GM12864 (cell line): ENCODE results near the gene SYNGR4.

ENCODE experiments used
- DNase-seq: peaks from one replicate; pipeline ENCODE4 v3.0.0-alpha.2; 2011; ENCODE audit warnings: low read depth
- H3K4me3 ChIP-seq: 2 replicates; pipeline ENCODE4 v1.5.1; 2011; ENCODE audit warnings: mild to moderate bottlenecking, low read depth, low read length, control low read depth
- TF ChIP-seq, protein P1 (sequence below): IDR thresholded peaks from 2 replicates; pipeline ENCODE4 v1.5.1; 2011; ENCODE audit warnings: low read depth, mild to moderate bottlenecking, moderate library complexity, low read length, control low read depth, inconsistent platforms; ENCODE audit errors: missing control alignments

The SYNGR4 gene

DNA sequence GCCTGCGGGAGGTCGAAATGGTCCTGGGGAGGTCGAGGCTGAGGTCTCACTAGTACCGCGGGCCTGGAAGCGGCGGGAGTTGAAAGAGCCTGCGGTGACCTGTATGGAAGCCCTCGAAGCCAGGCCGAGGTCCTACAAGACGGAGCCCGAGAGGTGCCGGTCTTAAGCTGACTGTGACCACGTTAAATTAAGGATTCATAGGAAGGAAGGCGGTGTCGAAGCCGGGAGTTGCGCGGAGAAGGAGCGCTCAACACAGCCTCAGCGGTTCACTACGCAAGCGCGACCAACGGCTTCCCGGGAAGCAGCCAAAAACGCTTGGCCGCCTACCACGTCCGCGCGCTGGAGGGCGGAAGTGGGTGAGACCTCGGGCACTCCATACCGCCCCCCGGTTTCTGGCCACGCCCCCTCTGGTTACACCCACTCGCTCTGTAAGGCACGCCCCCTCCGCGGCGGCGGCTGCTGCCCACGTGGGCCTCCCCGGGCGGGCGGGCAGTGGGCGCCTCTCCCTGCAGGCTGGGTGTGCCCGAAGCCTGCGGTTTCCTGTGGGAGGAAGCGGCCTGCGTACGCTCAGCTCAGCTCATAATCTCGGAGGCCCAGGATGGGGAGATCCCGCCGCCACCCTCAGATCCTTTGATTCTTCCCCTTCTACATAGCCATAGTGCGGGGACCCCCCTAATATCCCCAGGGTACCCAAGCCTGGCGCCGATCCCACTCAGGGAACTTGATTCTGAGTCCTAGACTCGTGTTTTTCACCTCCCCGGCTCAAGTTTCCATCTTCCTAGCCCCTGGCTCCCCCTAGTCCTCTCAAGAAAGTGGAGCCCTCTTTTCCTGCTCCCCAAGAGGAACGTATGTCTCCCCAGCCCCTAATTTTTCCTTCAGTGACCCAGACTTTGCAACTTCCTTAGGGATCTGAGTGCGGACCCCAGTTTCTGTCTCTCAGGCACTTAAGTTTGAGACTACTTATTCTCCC is 42.3 kb upstream of the SYNGR4 start:
- peak overlapping the region; percentile 69 for H3K4me3 ChIP-seq
- TF ChIP-seq, protein P1, sequence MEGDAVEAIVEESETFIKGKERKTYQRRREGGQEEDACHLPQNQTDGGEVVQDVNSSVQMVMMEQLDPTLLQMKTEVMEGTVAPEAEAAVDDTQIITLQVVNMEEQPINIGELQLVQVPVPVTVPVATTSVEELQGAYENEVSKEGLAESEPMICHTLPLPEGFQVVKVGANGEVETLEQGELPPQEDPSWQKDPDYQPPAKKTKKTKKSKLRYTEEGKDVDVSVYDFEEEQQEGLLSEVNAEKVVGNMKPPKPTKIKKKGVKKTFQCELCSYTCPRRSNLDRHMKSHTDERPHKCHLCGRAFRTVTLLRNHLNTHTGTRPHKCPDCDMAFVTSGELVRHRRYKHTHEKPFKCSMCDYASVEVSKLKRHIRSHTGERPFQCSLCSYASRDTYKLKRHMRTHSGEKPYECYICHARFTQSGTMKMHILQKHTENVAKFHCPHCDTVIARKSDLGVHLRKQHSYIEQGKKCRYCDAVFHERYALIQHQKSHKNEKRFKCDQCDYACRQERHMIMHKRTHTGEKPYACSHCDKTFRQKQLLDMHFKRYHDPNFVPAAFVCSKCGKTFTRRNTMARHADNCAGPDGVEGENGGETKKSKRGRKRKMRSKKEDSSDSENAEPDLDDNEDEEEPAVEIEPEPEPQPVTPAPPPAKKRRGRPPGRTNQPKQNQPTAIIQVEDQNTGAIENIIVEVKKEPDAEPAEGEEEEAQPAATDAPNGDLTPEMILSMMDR: no peak
- peak; percentile 90 for DNase-seq

DNA sequence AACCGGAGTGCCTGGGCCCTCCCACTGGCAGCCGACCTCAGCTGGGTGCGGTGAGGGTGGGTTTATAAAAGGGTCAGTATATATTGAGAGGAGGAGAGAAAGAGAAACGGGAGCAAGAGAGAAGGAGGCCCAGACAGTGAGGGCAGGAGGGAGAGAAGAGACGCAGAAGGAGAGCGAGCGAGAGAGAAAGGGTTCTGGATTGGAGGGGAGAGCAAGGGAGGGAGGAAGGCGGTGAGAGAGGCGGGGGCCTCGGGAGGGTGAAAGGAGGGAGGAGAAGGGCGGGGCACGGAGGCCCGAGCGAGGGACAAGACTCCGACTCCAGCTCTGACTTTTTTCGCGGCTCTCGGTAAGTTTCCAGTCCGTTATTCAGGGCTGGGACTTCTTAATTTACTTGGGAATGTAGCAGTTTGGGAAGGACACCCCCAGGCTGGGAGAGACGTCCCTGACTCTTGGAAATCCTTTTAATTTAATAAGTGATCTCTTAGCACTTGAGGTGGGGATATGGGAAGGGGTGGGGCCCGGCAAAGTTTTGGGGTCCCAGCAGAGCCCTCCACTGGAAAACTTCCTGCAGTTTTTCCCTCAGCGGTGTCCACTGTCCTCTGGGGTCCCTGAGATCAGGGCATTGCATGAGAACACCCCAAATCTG is 38.8 kb upstream of the SYNGR4 start, which contains the start of gene EMP3:
EMP3 (plus strand) TSS at position 288 of the 646 bp plus-strand sequence. CDS start 1,293 bp downstream, outside the sequence.
- no peak for DNase-seq
- TF ChIP-seq, protein P1: no peak
- H3K4me3 ChIP-seq: peak within 1 kb of the TSS; percentile 71

DNA sequence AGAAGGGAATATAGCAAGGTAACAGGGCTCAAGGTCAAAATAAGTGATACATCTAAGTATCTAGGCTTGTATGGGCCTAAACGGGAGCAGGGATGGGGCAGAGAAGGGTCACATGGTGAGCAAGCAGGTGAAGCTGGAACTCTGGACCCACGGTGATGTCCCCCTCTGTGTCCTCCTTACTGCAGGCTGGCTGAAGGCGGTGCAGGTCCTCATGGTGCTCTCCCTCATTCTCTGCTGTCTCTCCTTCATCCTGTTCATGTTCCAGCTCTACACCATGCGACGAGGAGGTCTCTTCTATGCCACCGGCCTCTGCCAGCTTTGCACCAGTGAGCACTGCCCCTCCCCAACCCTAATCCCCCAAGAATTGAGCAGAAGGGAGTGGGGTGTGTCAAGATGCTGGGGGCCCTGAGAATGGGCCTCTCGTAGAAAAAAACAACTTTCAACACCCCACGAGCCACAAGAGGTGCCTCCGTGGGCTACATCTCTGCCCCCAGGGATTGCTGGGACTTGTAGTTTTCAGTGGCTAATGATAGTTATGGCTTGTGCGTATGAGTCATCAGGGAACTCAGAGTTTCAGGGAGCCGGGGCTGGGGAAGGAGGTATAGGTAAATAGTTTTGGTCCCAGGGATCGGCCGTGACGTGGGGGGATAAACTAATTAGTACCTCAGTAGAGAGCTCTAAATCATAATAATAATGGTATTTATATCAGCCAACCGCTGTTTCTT is 34.8 kb upstream of the SYNGR4 start:
- TF ChIP-seq, protein P1: no peak
- DNase-seq: no peak
- H3K4me3 ChIP-seq: peak overlapping the region; percentile 50

DNA sequence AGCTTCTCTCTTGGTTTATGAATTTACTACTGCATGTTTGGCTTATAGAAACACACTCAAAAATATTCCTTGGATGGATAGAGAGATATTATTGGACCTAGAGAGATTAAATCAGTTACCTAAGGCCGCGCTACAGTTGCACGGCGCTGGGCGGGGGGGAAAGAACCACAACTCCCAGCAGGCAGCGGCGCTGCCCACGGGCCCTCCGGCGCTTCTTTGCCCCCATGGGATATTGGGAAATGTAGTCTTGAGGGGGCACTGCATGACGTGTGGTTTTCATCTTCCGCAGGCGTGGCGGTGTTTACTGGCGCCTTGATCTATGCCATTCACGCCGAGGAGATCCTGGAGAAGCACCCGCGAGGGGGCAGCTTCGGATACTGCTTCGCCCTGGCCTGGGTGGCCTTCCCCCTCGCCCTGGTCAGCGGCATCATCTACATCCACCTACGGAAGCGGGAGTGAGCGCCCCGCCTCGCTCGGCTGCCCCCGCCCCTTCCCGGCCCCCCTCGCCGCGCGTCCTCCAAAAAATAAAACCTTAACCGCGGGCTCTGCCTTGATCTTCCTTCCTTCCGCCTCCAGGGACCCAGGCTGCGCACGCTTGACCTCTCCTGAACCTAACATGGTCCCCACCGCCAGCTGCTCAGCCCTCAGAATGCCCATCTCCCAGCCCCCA is 34.0 kb upstream of the SYNGR4 start:
- peak overlapping the region; percentile 50 for H3K4me3 ChIP-seq
- TF ChIP-seq, protein P1: no peak
- DNase-seq: peak; percentile 84

DNA sequence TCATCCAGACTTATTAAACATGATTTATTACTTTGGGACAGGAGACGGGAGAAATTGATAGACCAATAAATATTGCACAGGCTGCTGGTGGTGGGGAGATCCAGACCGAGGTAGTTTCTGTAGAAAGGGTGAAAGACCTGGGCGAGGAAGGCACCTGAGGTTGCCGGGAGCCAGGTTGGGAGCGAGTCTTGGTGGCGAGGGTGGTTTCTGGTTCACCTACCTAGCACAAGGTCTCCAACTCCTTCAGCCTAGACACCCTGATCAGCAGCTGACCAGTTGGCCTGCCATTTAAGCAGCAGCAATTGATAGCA is 31.9 kb upstream of the SYNGR4 start:
- no peak for DNase-seq
- H3K4me3 ChIP-seq: peak overlapping the region; percentile 88
- TF ChIP-seq, protein P1: no peak

DNA sequence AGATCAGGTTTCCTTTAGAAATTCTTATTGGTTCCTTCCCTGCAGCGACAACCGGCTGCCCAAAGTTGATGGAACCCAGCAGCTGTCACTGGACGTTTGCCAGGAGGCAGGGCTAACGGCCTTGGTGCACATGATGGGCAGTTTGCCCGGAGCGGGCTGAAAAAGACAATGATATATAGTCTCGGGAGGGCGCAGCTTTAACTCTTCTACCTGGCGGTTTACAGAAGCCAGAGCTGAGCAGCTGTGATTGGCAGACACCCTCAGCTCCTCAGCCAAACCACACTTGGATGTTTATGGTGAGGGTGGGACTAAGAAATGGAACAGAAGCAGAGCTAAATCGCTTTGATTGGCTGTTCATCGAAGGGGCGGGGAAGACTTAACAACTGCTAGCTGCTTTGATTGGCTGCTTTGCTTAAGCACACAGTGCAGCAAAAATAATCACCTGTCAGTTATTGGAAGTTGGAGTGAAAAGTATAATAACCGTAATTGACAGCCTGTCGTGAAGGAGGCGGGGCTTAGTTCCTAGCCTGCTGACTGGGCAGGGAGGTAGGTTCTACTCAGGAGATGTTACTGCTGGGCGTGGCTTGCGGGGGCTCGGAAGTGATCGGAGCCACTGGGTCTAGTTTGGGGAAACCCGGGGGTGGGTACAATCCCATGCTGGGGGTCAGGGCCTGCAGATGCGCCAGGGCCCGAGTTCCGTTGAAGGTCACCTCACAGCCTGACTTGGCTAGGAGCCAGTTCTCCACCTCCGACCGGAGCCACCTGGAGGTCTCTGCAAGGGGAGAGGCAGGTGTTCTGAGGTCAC is 31.3 kb upstream of the SYNGR4 start:
- peak overlapping the region; percentile 88 for H3K4me3 ChIP-seq
- TF ChIP-seq, protein P1: no peak
- peak; percentile 100 for DNase-seq
